Muscle of arm (tissue), 14 donors: ENCODE results near the gene CCL3. TPM values are rescaled to one million over a fixed set of nuclear protein-coding genes. Genes with fewer than 3 reads are reported as not detected.
"Not testable (repeated sequence)": the region's sequence is repeated elsewhere in the genome, so short reads cannot be mapped to it uniquely, and the experiment has no call there.

Experiments used
- DNase-seq: peaks from one replicate; pipeline ENCODE4 v3.0.0-alpha.2; 2013
- long read RNA-seq, 11 donors: transcript quantifications; one replicate each; lab custom pipeline, GENCODE V29; 2026
- polyA plus RNA-seq, 12 donors: library from polyadenylated mRNA; unstranded; fragments of 120-200 nt; gene quantifications; one replicate each; pipeline ENCODE4 v1.2.1, GENCODE V29; 2013; ENCODE audit not compliant: insufficient read length in 12 of 12

The CCL3 gene
- 10 to 100 TPM in 2 of 12 donors, 1 to 10 TPM in 9, not detected in 1; 1.6 to 16.5 (median 6.2) TPM for polyA plus RNA-seq
- long read RNA-seq, donor 1, partial matches to known transcripts: 0 of 4 reads
- long read RNA-seq, donor 1, other reads (novel, unspliced or antisense): 0 of 4 reads
- long read RNA-seq, donor 2, partial matches to known transcripts: 0 of 1 reads
- long read RNA-seq, donor 2, other reads (novel, unspliced or antisense): 0 of 1 reads
- long read RNA-seq, donor 3, partial matches to known transcripts: 0 of 1 reads
- long read RNA-seq, donor 3, other reads (novel, unspliced or antisense): 0 of 1 reads
- long read RNA-seq, donor 4, partial matches to known transcripts: 0 of 1 reads
- long read RNA-seq, donor 4, other reads (novel, unspliced or antisense): 0 of 1 reads
- long read RNA-seq, donor 5, transcript CCL3-204 (3 exons, 778 nt): major isoform, 5 of 5 reads
- long read RNA-seq, donor 5, partial matches to known transcripts: 0 of 5 reads
- long read RNA-seq, donor 5, other reads (novel, unspliced or antisense): 0 of 5 reads
- long read RNA-seq, donor 6, partial matches to known transcripts: 0 of 3 reads
- long read RNA-seq, donor 6, other reads (novel, unspliced or antisense): 0 of 3 reads
- long read RNA-seq, donor 7, partial matches to known transcripts: 0 of 1 reads
- long read RNA-seq, donor 7, other reads (novel, unspliced or antisense): 0 of 1 reads
- long read RNA-seq, donor 8, partial matches to known transcripts: 0 of 2 reads
- long read RNA-seq, donor 8, other reads (novel, unspliced or antisense): 0 of 2 reads
- long read RNA-seq, donor 9, partial matches to known transcripts: 0 of 2 reads
- long read RNA-seq, donor 9, other reads (novel, unspliced or antisense): 0 of 2 reads
- long read RNA-seq, donor 10: 0 reads
- long read RNA-seq, donor 11, transcript CCL3-204 (3 exons, 778 nt): major isoform, 5 of 6 reads
- long read RNA-seq, donor 11, partial matches to known transcripts: 0 of 6 reads
- long read RNA-seq, donor 11, other reads (novel, unspliced or antisense): 0 of 6 reads

- peak; percentile 30 for DNase-seq
Measured at GRCh38 chr17:36089888-36090836, at the start of gene CCL3. Gene CCL3, minus strand, starts transcription at chr17:36090143. Its CDS starts 85 bp downstream, at chr17:36090058.

- no peak for DNase-seq
Measured at GRCh38 chr17:36136439-36136838, 46.5 kb upstream of the CCL3 start.

- no peak for DNase-seq
Measured at GRCh38 chr17:36136036-36136435, 46.1 kb upstream of the CCL3 start.

GRCh38 chr17:36135465-36135864, 45.5 kb upstream of the CCL3 start:
- DNase-seq: no peak

- DNase-seq: peak; percentile 57
Measured at GRCh38 chr17:36133602-36134236, 43.8 kb upstream of the CCL3 start.

- DNase-seq: no peak
Measured at GRCh38 chr17:36132421-36132831, 42.5 kb upstream of the CCL3 start.

- DNase-seq: no peak
Measured at GRCh38 chr17:36131931-36132330, 42.0 kb upstream of the CCL3 start.

GRCh38 chr17:36131421-36131820, 41.5 kb upstream of the CCL3 start:
- no peak for DNase-seq

GRCh38 chr17:36130346-36130745, 40.4 kb upstream of the CCL3 start:
- DNase-seq: no peak

- DNase-seq: no peak
Measured at GRCh38 chr17:36129616-36130015, 39.7 kb upstream of the CCL3 start.

GRCh38 chr17:36128411-36128978, 38.6 kb upstream of the CCL3 start:
- no peak for DNase-seq

GRCh38 chr17:36127911-36128310, 38.0 kb upstream of the CCL3 start:
- DNase-seq: no peak

- DNase-seq: no peak
Measured at GRCh38 chr17:36127199-36127893, 37.4 kb upstream of the CCL3 start.

- no peak for DNase-seq
Measured at GRCh38 chr17:36124879-36125824, 35.2 kb upstream of the CCL3 start.

GRCh38 chr17:36123431-36123830, 33.5 kb upstream of the CCL3 start:
- no peak for DNase-seq

- DNase-seq: not testable (repeated sequence)
Measured at GRCh38 chr17:36121099-36121498, 31.2 kb upstream of the CCL3 start.

- no peak for DNase-seq
Measured at GRCh38 chr17:36120221-36120620, 30.3 kb upstream of the CCL3 start.
